ENCODE data around the gene MCC. TPM values are rescaled to one million over a fixed set of nuclear protein-coding genes. Genes with fewer than 3 reads are reported as not detected.
A peak's percentile ranks its signal among the peaks of the same experiment; 100 is the strongest.
"Not testable (repeated sequence)": the region's sequence is repeated elsewhere in the genome, so short reads cannot be mapped to it uniquely, and the experiment has no call there.

Gene MCC
- polyA plus RNA-seq, 2 of the 4 experiments (the other 2 are of a cell fraction) = 0.09 to 0.10 TPM

DNA sequence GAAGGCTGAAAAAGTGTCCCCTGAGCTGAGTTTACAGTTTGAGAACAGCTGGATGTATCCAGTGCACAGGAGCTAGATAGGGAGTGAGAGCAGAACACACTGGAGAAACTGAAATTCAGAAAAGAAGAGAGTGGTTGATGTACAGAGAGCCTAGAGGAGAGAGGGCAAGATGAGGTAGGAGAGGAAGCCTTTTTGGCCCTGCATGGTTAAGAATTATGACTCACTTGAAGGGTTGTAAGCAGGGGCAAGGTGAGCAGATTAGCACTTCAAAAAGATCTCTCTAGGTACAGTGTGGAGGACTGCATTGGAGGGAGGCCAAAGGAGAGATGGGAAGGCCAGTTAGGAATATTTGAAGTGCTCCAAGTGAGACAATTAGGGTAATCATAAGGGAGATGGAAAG, 25.2 kb downstream of the MCC start:
- TF ChIP-seq CEBPB (IDR thresholded peaks at IDR 0.05) = no peak
- TF ChIP-seq HEYL (CRISPR knock-in tag; IDR thresholded peaks at IDR 0.05) = no peak
- TF ChIP-seq BHLHE40 (IDR thresholded peaks at IDR 0.05; ENCODE audit: low read depth, low read length) = no peak
- no peak for TF ChIP-seq JUNB (IDR thresholded peaks at IDR 0.05)
- Histone ChIP-seq H3K4me1 (no peaks in the 10 kb centered on the region), H3K4me2 (no peak overlapping the region), H3K9me3 (no peaks in the 10 kb centered on the region), H3K27ac (no peak overlapping the region), H3K4me3 (no peak overlapping the region)
- FAIRE-seq (no peak), DNase-seq (ENCODE audit: low read depth in 1 of 2, low spot score in 1 of 2) (no peak), ATAC-seq (no peak)
- ChIA-PET CTCF (no interaction called here), POLR2A (no interaction called here)

DNA sequence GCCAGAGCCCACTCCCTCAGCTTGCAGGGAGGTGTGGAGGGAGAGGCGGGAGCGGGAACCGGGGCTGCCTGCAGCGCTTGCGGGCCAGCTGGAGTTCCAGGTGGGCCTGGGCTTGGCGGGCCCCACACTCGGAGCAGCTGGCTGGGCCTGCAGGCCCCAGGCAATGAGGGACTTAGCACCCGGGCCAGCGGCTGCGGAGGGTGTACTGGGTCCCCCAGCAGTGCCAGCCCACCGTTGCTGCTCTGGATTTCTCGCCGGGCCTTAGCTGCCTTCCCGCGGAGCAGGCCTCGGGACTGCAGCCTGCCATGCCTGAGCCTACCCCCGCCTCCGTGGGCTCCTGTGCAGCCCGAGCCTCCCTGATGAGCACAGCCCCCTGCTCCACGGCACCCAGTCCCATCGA, 31.1 kb downstream of the MCC start:
- POLR2A ChIA-PET; FAIRE-seq; CTCF ChIA-PET; H3K4me3 ChIP-seq; H3K4me2 ChIP-seq; ATAC-seq; H3K27ac ChIP-seq; H3K4me1 ChIP-seq; DNase-seq (ENCODE audit: low read depth in 1 of 2, low spot score in 1 of 2); H3K9me3 ChIP-seq: not testable (repeated sequence)
- WGBS (ENCODE audit: missing lambda C conversion rate) = 67% methylated on average over 10 of the region's 21 CpGs

DNA sequence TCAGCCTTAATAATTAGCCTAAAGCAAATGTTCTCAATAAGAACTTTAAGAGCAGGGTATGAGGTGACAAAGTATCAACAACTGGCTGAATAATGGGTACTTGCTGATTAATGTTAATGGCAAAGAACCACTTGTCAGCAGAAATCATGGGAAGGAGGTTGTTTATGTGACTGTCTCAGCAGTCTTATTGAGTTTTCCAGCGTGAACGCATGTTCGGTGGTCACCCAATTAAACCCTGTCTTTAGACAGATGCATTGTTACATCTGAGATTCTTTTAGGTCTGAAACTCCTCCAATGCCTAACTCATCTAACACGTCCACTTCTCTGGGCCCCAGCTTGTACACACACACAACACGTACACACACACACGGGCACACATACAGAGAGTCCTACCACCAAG, 35.3 kb downstream of the MCC start:
- ATAC-seq (no peak), DNase-seq (ENCODE audit: low read depth in 1 of 2, low spot score in 1 of 2) (no peak), FAIRE-seq (no peak)
- 62% methylated on average over 6 of the region's 6 CpGs for WGBS (ENCODE audit: missing lambda C conversion rate)
- peak; percentile 41 for TF ChIP-seq MAFK (IDR thresholded peaks at IDR 0.05; ENCODE audit: partially characterized antibody)
- no peak for TF ChIP-seq BHLHE40 (IDR thresholded peaks at IDR 0.05; ENCODE audit: low read depth, low read length)
- TF ChIP-seq, protein P1, sequence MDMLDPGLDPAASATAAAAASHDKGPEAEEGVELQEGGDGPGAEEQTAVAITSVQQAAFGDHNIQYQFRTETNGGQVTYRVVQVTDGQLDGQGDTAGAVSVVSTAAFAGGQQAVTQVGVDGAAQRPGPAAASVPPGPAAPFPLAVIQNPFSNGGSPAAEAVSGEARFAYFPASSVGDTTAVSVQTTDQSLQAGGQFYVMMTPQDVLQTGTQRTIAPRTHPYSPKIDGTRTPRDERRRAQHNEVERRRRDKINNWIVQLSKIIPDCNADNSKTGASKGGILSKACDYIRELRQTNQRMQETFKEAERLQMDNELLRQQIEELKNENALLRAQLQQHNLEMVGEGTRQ (IDR thresholded peaks at IDR 0.05) = no peak
- TF ChIP-seq CEBPB (IDR thresholded peaks at IDR 0.05) = no peak
- H3K9me3 ChIP-seq = no peaks in the 10 kb centered on the region
- ChIA-PET CTCF (interaction anchor here (0.9 kb wide), 1 partner anchor 74 kb away, joined by 3 read pairs; no protein-coding TSS in a partner anchor), POLR2A (no interaction called here)
- H3K4me1 ChIP-seq = no peaks in the 10 kb centered on the region
- H3K4me3 ChIP-seq = no peak overlapping the region
- no peak overlapping the region for H3K27ac ChIP-seq
- H3K4me2 ChIP-seq = no peak overlapping the region

DNA sequence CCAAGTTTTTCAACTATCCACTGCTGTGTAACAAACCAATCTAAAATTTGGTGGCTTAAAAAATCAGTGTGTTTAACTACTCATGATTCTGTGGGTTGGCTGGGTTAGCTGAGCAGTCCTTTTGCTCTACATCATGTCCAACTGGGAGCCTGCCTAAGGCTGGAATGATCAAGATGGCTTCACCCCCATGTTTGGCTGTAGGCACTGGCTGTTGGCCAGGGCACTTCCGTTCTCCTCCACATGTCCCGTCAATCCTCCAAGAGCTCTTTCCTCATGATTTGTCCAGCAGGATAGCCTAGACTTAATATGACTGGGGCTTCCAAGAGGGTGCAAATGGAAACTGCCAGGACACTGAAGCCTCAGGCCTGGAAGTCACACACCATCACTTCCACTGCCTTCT, 36.5 kb downstream of the MCC start:
- ATAC-seq (no peak), DNase-seq (ENCODE audit: low read depth in 1 of 2, low spot score in 1 of 2) (no peak), FAIRE-seq (no peak)
- no peaks in the 10 kb centered on the region for H3K4me1 ChIP-seq
- TF ChIP-seq NR3C1 (IDR thresholded peaks at IDR 0.05) (no peak), SMC3 (IDR thresholded peaks at IDR 0.05) (no peak), HOXB5 (CRISPR knock-in tag; IDR thresholded peaks at IDR 0.05) (no peak), HOXA7 (CRISPR knock-in tag; IDR thresholded peaks at IDR 0.05) (no peak), HDAC2 (IDR thresholded peaks at IDR 0.05) (no peak), CBX2 (IDR thresholded peaks at IDR 0.05; ENCODE audit: borderline replicate concordance, low read depth) (no peak), BHLHE40 (IDR thresholded peaks at IDR 0.05; ENCODE audit: low read depth, low read length) (no peak), JUN (IDR thresholded peaks at IDR 0.05) (no peak), MAZ (IDR thresholded peaks at IDR 0.05; ENCODE audit: borderline replicate concordance, low read depth, low read length) (no peak), KDM1A (IDR thresholded peaks at IDR 0.05; ENCODE audit: low read depth) (no peak)
- H3K4me3 ChIP-seq = no peak overlapping the region
- H3K27ac ChIP-seq = no peak overlapping the region
- WGBS (ENCODE audit: missing lambda C conversion rate) = 90% methylated on average over 2 of the region's 2 CpGs
- no peaks in the 10 kb centered on the region for H3K9me3 ChIP-seq
- no peak overlapping the region for H3K4me2 ChIP-seq
- ChIA-PET POLR2A (no interaction called here), CTCF (no interaction called here)

DNA sequence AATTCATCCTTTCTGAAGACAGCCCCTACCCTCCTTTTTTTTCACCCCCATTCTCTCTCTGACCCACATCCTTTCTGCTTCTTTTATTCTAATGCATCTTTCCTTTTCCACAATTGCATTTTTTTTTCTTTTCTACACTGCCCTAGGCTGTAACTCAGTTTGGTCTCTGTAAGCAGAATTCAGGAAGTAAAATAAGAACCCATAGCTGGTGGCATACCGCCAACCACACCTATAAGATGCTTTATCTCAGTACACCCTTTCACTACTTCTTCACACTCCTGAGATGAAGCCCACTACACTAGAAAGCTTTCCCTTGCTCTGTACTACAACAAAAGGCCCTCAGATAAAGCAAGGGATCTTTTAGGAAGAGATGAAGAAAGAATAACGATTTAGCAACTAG, 37.3 kb downstream of the MCC start:
- ChIA-PET POLR2A (no interaction called here), CTCF (no interaction called here)
- ATAC-seq (no peak), FAIRE-seq (no peak), DNase-seq (ENCODE audit: low read depth in 1 of 2, low spot score in 1 of 2) (no peak)
- no peaks in the 10 kb centered on the region for H3K4me1 ChIP-seq
- no peak for TF ChIP-seq KDM5A (IDR thresholded peaks at IDR 0.05)
- no peak for TF ChIP-seq GATA3 (IDR thresholded peaks at IDR 0.05; ENCODE audit: borderline replicate concordance)
- TF ChIP-seq, protein P2, sequence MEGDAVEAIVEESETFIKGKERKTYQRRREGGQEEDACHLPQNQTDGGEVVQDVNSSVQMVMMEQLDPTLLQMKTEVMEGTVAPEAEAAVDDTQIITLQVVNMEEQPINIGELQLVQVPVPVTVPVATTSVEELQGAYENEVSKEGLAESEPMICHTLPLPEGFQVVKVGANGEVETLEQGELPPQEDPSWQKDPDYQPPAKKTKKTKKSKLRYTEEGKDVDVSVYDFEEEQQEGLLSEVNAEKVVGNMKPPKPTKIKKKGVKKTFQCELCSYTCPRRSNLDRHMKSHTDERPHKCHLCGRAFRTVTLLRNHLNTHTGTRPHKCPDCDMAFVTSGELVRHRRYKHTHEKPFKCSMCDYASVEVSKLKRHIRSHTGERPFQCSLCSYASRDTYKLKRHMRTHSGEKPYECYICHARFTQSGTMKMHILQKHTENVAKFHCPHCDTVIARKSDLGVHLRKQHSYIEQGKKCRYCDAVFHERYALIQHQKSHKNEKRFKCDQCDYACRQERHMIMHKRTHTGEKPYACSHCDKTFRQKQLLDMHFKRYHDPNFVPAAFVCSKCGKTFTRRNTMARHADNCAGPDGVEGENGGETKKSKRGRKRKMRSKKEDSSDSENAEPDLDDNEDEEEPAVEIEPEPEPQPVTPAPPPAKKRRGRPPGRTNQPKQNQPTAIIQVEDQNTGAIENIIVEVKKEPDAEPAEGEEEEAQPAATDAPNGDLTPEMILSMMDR (IDR thresholded peaks at IDR 0.05) = no peak
- TF ChIP-seq, protein P3, sequence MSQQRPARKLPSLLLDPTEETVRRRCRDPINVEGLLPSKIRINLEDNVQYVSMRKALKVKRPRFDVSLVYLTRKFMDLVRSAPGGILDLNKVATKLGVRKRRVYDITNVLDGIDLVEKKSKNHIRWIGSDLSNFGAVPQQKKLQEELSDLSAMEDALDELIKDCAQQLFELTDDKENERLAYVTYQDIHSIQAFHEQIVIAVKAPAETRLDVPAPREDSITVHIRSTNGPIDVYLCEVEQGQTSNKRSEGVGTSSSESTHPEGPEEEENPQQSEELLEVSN (IDR thresholded peaks at IDR 0.05; ENCODE audit: borderline replicate concordance, low read depth) = no peak
- TF ChIP-seq CBX8 (IDR thresholded peaks at IDR 0.05) = no peak
- TF ChIP-seq, protein P4, sequence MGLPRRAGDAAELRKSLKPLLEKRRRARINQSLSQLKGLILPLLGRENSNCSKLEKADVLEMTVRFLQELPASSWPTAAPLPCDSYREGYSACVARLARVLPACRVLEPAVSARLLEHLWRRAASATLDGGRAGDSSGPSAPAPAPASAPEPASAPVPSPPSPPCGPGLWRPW (IDR thresholded peaks at IDR 0.05) = no peak
- TF ChIP-seq CEBPB (IDR thresholded peaks at IDR 0.05) = no peak
- no peak overlapping the region for H3K4me3 ChIP-seq
- H3K4me2 ChIP-seq = no peak overlapping the region
- no peak overlapping the region for H3K27ac ChIP-seq
- 9% methylated on average over 2 of the region's 2 CpGs for WGBS (ENCODE audit: missing lambda C conversion rate)
- no peaks in the 10 kb centered on the region for H3K9me3 ChIP-seq

Measured in A549 (cell line).